NCI-H1092 (cell line): Measurements from ENCODE around the gene HMGA1.

Source experiments
- DNase-seq: peaks from one replicate; lab custom pipeline; 2025; lab: John Stamatoyannopoulos, UW

The HMGA1 gene

GRCh38 chr6:34223956-34224940 lies 12.4 kb upstream of the HMGA1 start:
- DNase-seq: peak; percentile 68

- DNase-seq: no peak
Measured at GRCh38 chr6:34225551-34225950, 11.1 kb upstream of the HMGA1 start.

GRCh38 chr6:34226066-34226465 lies 10.6 kb upstream of the HMGA1 start:
- no peak for DNase-seq

DNA sequence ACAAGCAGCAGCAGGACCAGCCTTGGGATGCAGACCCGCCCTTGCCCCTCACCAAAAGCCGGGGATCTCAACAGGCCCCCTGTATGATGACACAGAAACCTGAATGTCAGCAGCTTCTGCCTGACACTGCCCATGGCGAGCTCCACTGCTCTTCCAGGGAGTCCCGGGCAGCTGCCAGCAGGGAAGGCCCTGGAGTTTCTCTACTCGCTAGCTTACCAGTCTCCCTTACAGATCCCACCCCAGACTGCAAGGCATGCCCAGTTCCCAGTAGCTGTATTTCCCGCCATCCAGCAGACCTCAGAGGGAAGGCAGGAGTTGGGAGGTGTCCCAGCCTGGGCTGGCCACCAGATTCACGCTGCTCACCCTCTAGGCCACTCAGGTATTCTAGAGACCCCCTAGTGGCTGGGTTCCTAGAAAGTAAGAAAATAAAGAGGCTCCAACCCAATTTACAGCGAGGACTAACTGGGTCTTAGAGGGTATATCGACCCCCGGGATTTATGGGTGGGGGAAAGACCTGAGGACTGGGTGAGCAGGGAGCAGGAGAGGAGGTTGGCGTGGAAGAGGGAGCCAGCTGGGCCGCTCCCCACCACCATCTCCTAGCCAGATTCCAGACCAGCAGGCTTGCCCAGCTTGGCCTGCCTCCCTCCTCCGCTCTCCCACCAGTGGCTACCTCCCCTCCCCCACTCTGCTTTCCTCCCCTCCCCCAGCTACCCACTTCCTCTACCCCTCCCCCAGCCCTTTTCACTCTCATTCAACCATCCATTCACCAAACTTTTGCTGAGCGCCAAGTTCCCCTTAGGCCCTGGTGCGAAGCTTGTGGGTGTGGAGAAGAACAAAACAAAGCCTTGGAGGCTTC lies 9.7 kb upstream of the HMGA1 start:
- DNase-seq: no peak

DNA sequence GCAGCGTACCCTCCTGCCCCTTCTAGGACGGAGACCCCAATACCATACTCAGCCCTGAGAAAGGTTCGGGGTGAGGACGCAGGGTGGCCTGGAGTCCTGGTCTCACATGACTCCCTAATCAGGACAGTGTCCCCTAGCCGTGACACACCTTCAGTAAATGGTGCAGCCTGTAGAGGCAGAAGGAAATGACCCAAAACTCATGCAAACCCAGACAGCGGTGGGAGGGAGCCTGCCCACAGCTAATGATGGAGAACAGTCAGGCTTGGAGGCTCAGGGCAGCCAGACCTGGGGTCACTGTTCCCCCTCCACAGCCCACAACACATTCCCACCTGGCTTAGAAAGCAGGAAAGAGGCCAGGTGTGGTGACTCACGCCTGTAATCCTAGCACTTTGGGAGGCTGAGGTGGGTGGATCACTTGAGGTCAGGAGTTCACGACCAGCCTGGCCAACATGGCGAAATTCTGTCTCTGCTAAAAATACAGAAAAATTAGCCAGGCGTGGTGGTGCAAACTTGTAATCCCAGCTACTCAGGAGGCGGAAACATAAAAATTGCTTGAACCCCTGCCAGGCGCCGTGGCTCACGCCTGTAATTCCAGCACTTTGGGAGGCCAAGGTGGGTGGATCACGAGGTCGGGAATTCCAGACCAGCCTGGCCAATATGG lies 8.8 kb upstream of the HMGA1 start:
- DNase-seq: no peak

GRCh38 chr6:34229877-34230276 lies 6.8 kb upstream of the HMGA1 start:
- DNase-seq: no peak

- no peak for DNase-seq
Measured at GRCh38 chr6:34230653-34231371, 5.9 kb upstream of the HMGA1 start.

GRCh38 chr6:34231566-34232336 lies 4.9 kb upstream of the HMGA1 start:
- DNase-seq: no peak

DNA sequence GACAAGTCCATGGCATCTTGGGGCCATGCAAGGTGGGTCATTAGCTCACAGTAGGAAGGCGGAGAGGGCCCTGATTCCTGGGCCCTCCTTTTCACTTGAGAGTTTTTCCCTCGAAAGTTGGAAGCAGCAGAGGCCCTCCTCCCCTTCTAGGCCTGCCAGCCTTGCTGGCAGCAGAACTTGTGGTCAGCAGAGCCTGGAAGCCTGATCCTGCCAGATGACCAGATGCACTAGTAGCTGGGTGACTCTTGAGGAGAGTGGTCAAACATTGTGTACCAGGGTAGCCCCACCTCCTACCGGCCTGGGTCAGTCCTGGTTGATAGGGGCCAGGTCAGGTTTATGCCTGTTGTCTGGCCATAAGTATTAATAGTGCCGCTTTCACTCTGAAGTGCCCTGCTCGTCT lies 3.8 kb upstream of the HMGA1 start:
- no peak for DNase-seq

- DNase-seq: no peak
Measured at GRCh38 chr6:34233867-34234266, 2.8 kb upstream of the HMGA1 start.

DNA sequence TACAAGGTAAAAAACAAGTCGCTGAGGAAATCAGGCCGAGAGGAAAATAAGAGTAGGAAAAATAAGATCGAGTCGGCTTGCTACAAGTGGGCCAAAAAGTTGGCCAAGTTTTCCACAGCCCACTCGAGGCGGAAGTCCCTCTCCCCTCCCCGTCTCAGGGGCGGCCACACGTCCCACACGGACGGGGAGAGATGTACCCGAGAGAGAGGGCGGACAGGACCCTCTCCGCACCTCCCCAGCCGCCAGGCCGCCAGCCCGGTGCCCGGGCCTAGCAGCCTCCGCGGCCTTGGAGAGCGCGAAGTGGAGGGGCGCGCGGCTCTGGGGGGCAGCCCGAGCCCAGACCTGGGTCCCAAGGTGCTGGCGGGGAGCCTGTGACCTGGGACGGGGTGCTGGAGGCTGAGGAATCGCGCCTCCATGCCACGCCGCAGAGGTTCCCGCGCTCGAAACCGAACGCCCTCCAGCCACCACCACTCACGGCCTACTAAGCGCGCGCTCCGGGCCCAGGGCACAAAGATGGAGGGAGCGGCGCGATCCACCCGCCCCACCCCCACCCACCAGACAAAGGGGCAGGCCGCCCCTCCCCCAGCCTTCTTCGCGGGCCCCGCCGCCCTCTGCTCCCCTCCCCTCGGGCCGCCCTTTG lies 1.9 kb upstream of the HMGA1 start:
- no peak for DNase-seq

DNA sequence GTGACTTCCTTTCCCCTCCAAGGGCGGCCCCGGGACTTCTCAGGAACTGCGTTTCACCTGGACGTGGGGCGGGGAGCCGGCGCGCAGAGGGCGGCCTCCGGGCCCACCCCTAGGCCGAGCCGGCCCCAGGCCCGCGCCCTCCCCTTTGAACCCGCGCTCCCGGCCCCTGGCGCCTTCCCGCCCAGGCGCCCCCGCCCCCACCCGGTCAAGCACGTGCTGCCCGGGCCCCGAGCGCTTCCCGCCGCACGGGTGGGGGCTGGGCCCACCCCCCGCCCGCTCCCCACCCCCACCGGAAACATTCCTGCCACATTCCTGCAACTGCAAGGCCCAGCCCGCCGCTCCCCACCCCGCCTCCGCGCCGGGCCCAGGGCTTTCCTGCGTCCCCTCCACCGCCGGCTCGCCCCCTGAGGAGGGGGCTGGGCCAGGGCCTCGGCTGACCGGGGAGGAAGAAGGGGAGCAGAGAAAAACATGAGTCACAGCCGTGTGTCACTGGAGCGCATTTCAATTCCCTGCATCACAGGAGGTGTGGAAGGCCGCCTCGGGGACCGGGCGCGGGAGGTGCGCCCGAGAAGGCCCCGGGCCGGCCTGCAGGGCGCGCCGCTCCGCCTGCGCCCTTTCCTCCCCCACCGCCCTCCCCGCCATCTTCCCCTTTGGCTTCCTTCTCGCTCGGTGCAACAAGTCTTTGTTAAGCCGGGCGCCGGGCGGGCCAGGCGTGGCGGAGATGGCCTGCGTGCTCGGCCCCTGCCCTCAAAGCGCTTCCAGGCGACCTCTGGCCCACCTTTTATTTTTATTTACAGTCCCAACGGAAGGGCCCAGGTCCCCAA lies 1.2 kb upstream of the HMGA1 start:
- no peak for DNase-seq

DNA sequence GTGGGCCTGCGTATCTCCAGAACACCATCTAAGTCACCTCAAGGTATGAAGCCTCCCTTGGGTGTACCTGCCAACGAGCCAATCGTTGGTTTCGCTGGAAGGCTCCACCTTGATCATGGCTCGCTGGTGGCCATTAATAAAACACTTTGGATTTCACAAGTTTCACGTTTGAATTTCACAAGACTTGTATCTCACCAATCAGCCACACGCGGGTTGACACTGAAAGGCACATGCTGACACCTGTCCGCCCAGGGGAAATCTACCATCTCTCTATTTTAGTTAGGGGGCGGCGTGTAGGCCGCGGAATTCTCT lies 586 bp upstream of the HMGA1 start:
- DNase-seq: no peak

- no peak for DNase-seq
Measured at GRCh38 chr6:34237316-34237721, 646 bp downstream of the HMGA1 start.

DNA sequence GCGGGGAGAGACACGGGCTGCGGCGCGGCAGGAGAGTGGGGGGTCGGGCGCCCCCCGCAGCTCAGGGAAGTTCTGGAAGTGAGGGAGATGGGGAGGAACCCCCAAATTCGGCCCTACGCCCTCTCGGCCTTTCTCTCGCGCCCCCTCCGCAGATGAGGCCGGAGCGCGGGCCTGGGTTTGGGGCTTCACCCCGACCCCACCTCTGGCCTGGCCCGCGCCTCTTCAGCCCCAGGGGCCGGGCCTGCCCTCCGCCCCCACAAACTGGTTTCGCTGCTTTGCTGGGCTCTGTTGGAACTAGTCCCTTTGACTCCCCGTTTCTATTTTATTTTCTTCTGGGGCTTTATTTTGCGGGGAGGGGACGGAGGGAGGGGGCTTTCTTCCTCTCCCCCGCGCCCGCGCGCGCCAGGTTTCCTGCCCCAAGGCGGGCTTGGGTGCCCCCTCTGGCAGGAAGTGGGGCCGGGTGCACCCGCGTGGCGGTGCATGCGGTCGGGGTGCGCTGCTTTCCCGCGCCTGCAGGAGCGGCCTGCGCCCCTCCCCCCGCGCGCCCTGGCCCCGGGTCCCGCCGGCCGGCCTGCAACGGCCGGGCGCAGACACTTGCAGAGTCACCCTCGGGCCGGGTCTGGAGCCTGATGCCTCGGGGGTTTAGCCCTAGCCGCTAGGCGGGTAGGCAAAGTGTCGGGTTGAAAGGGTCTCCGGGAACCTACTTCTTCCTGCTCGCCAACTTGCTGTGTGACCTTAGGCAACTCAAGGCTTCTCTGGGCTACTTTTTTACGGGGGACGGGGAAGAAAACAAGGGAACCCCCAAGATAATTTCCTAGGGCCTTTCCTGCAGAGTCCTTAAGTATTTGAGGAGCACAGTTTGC lies 1.3 kb downstream of the HMGA1 start:
- DNase-seq: peak; percentile 29

DNA sequence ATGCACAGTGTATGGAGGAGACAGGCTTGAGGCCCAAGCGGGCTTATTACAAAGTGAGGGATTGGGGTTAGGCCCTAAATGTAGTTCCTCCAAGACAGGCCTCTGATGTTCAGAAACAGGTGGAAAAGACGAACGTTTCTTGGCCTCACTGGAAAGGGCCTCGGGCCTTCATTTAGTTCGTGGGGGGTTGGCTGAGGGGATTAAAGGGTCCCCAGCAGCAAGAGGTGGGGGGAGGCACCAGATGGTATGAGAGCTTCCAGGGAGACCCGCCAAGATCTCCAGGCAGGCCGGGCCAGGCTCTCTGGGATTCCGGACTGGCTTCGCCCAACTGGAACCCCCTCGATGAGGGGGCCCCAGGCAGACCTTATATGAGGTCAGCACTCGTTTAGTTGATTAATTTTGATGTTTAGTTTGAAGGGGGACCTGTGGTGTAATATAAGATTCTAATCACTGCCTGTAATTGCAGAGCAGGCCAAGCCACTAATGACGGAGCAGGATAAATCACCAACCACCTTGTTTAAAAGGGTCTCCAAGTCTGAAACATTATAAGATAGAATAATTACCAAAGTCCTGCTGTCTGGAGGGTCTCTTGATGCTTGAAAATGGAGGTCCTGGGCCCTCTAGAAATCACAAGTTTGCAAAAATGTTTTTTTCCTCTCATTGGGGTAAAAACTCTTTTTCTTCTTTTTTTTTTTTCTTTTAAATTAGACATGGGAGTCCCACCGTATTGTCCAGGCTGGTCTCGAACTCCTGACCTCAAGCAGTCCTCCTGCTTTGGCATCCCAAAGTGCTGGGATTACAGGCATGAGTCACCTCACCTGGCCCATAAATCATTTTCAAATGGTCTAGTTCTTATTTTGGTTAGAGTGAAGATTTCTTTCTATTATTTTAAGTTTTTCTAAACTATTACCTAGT lies 2.2 kb downstream of the HMGA1 start:
- DNase-seq: no peak

DNA sequence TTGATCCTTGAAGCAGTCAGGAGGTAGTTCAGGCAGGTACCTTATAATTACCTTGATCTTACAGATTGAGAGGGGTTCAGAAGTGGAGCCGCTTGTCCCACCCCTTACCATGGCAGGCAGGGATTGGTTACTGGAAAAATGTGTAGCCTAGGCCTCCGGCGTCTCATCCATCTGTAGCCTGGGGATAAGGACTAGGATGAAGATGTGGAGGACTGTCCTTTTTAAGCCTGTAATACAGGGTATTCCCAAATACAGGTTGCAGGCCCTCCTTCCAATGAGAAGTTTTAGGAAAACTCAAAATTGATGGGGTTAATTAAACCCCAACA lies 2.8 kb downstream of the HMGA1 start:
- DNase-seq: no peak

DNA sequence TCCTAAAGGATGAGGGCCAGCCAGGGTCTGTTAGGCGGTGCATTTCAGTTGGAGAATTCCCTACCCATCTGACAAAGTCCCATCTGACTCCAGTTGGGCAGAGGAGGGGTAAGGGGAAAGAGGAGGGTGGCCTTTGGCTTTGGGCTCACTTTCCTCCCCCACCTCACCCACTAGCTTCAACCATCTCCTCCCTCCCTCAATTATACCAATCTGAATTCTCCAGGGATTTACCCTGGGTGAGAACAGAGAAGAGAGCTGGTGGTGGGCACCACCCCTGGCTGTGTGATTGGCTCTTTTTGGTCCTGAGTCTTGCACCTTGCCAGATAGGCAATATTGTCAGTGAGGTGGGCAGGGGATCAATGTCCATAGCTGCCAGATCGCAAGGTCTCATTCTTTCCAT lies 3.2 kb downstream of the HMGA1 start:
- DNase-seq: no peak
